HL-60 (cell line): Measurements from ENCODE around the gene DNAJB5.

Experiments used
- CTCF ChIP-seq: IDR thresholded peaks from one replicate; pipeline ENCODE4 v1.5.1; 2011; ENCODE audit warnings: low read length, control low read depth, inconsistent platforms; ENCODE audit not compliant: insufficient read depth
- GABPA ChIP-seq: IDR thresholded peaks from 2 replicates; pipeline ENCODE4 v1.6.1; 2012; ENCODE audit warnings: low read depth
- REST ChIP-seq: IDR thresholded peaks from 2 replicates; pipeline ENCODE4 v1.6.1; 2012; ENCODE audit warnings: low read depth; ENCODE audit not compliant: insufficient replicate concordance

GRCh38 chr9:34982361-34982760 is 7.2 kb upstream of the DNAJB5 start:
- no peak for TF ChIP-seq CTCF
- peak; percentile 56 for TF ChIP-seq REST
- no peak for TF ChIP-seq GABPA
